Measurements from ENCODE around the gene SCIN. TPM values are rescaled to one million over a fixed set of nuclear protein-coding genes. Genes with fewer than 3 reads are reported as not detected.

The SCIN gene
- polyA plus RNA-seq, 1 donor (not counting 4 experiments of a cell fraction or from before 2014, with no cell fraction given): not detected

DNA sequence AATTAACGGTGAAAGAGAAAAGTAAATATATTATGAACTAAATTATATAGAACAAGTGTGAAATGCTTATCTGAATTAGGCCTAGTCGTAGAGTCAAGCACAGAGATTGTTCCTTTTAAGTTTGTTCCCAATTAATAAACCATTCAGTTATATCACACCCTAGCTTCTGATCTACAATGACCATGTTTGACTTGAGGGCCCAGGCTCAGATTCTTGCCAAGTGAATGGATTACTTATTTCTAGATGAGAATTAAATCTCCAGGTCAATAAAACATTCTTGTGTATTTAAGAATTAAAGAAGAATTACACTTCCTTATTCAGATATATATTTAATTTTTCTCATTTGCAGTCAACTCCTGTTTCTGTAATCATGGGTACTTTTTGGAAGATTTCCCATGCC lies 79.6 kb downstream of the SCIN start:
- no peaks in the 10 kb centered on the region for H3K9me3 ChIP-seq (ENCODE audit: control insufficient read depth, low read depth, low read length)
- H3K9ac ChIP-seq (ENCODE audit: control insufficient read depth, extremely low read depth, insufficient read depth, low read length): no peak overlapping the region
- TF ChIP-seq, protein P1, sequence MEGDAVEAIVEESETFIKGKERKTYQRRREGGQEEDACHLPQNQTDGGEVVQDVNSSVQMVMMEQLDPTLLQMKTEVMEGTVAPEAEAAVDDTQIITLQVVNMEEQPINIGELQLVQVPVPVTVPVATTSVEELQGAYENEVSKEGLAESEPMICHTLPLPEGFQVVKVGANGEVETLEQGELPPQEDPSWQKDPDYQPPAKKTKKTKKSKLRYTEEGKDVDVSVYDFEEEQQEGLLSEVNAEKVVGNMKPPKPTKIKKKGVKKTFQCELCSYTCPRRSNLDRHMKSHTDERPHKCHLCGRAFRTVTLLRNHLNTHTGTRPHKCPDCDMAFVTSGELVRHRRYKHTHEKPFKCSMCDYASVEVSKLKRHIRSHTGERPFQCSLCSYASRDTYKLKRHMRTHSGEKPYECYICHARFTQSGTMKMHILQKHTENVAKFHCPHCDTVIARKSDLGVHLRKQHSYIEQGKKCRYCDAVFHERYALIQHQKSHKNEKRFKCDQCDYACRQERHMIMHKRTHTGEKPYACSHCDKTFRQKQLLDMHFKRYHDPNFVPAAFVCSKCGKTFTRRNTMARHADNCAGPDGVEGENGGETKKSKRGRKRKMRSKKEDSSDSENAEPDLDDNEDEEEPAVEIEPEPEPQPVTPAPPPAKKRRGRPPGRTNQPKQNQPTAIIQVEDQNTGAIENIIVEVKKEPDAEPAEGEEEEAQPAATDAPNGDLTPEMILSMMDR (optimal IDR thresholded peaks at IDR 0.05 in 1 of 3, IDR thresholded peaks at IDR 0.05 in 1 of 3, conservative IDR thresholded peaks at IDR 0.05 in 1 of 3; ENCODE audit: extremely low read depth in 1 of 3, insufficient read depth in 2 of 3, low read length in 3 of 3): no peak
- no peak for TF ChIP-seq EZH2 (IDR thresholded peaks at IDR 0.05; ENCODE audit: low read length)
- H3K27me3 ChIP-seq (ENCODE audit: control insufficient read depth, extremely low read depth, insufficient read depth, low read length): no peaks in the 10 kb centered on the region
- dilution Hi-C loops (cut with MboI; ENCODE audit: extremely low pct_ligation_motif_present, low sequenced_read_pairs): no loop called here
- H3K36me3 ChIP-seq (ENCODE audit: control insufficient read depth in 2 of 2, extremely low read depth in 1 of 2, insufficient read depth in 2 of 2, low read length in 2 of 2): no peaks in the 10 kb centered on the region
- no peaks in the 10 kb centered on the region for H3K79me2 ChIP-seq (ENCODE audit: control insufficient read depth, insufficient read depth, low read length)
- no peaks in the 10 kb centered on the region for H3K9me1 ChIP-seq (ENCODE audit: control insufficient read depth, extremely low read depth, insufficient read depth, low read length)
- no peak overlapping the region for H3K4me3 ChIP-seq (ENCODE audit: control insufficient read depth in 2 of 3, extremely low read depth in 1 of 3, insufficient read depth in 2 of 3, low read depth in 1 of 3, low read length in 3 of 3)
- DNase-seq (ENCODE audit: low read depth, low spot score): no peak
- H4K20me1 ChIP-seq (ENCODE audit: control insufficient read depth, extremely low read depth, insufficient read depth, low read length): no peaks in the 10 kb centered on the region
- H3K4me1 ChIP-seq (ENCODE audit: control insufficient read depth, extremely low read depth, insufficient read depth, low read length): peaks cover 43% of the 10 kb centered on the region
- no peak overlapping the region for H2AFZ ChIP-seq (ENCODE audit: control insufficient read depth, low read length)
- FAIRE-seq: no peak
- H3K27ac ChIP-seq (ENCODE audit: control insufficient read depth, insufficient read depth, low read length): no peak overlapping the region
- no peak overlapping the region for H3K4me2 ChIP-seq (ENCODE audit: control insufficient read depth, extremely low read depth, insufficient read depth, low read depth, low read length)

DNA sequence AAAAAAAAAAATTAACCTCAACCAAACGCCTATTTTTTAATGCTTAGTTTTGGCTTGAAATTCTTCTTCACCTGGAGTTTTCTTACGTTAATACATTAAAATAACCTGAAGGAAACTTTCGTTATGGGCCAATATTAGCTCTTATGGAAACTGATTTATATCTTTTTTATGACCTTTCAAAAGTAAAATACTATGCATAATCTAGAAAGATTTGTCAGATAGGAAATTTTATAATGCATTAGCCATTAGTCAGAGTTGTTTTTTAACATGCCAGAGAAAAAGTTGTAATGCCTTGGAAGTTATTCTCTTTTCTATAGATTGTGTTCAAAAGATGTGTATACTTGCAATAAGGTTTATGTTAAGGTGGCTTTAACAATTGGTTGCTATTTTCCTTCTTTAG lies 82.6 kb downstream of the SCIN start:
- dilution Hi-C loops (cut with MboI; ENCODE audit: extremely low pct_ligation_motif_present, low sequenced_read_pairs): no loop called here
- Histone ChIP-seq H3K9me1 (ENCODE audit: control insufficient read depth, extremely low read depth, insufficient read depth, low read length) (no peaks in the 10 kb centered on the region), H3K9me3 (ENCODE audit: control insufficient read depth, low read depth, low read length) (no peaks in the 10 kb centered on the region), H3K4me2 (ENCODE audit: control insufficient read depth, extremely low read depth, insufficient read depth, low read depth, low read length) (peak overlapping the region; percentile 16), H3K36me3 (ENCODE audit: control insufficient read depth in 2 of 2, extremely low read depth in 1 of 2, insufficient read depth in 2 of 2, low read length in 2 of 2) (no peaks in the 10 kb centered on the region), H3K9ac (ENCODE audit: control insufficient read depth, extremely low read depth, insufficient read depth, low read length) (no peak overlapping the region), H3K79me2 (ENCODE audit: control insufficient read depth, insufficient read depth, low read length) (no peaks in the 10 kb centered on the region), H3K27ac (ENCODE audit: control insufficient read depth, insufficient read depth, low read length) (no peak overlapping the region), H3K4me3 (ENCODE audit: control insufficient read depth in 2 of 3, extremely low read depth in 1 of 3, insufficient read depth in 2 of 3, low read depth in 1 of 3, low read length in 3 of 3) (no peak overlapping the region), H3K27me3 (ENCODE audit: control insufficient read depth, extremely low read depth, insufficient read depth, low read length) (no peaks in the 10 kb centered on the region), H4K20me1 (ENCODE audit: control insufficient read depth, extremely low read depth, insufficient read depth, low read length) (no peaks in the 10 kb centered on the region), H2AFZ (ENCODE audit: control insufficient read depth, low read length) (no peak overlapping the region), H3K4me1 (ENCODE audit: control insufficient read depth, extremely low read depth, insufficient read depth, low read length) (peaks cover 39% of the 10 kb centered on the region)
- FAIRE-seq (no peak), DNase-seq (ENCODE audit: low read depth, low spot score) (no peak)
- TF ChIP-seq EZH2 (IDR thresholded peaks at IDR 0.05; ENCODE audit: low read length): no peak
- TF ChIP-seq, protein P1 (optimal IDR thresholded peaks at IDR 0.05 in 1 of 3, IDR thresholded peaks at IDR 0.05 in 1 of 3, conservative IDR thresholded peaks at IDR 0.05 in 1 of 3; ENCODE audit: extremely low read depth in 1 of 3, insufficient read depth in 2 of 3, low read length in 3 of 3): no peak
